WTC11 (cell line): ENCODE measurements around the gene PYHIN1.

Experiments used
- ATF3 ChIP-seq: sonication (generic); formaldehyde crosslinking; conservative IDR thresholded peaks from 2 replicates; pipeline ENCODE4 v1.8.1; 2022; ENCODE audit warnings: mild to moderate bottlenecking, missing genetic modification reagents
- E2F5 ChIP-seq: sonication (generic); formaldehyde crosslinking; IDR thresholded peaks from 2 replicates; pipeline ENCODE4 v1.8.1; 2022; ENCODE audit warnings: mild to moderate bottlenecking, moderate library complexity, missing genetic modification reagents
- HMGA2 ChIP-seq: fragments of 250-450 bp; sonication (Bioruptor Pico); IDR thresholded peaks from 2 replicates; pipeline ENCODE4 v1.4.0; 2021; ENCODE audit warnings: mild to moderate bottlenecking, moderate library complexity
- NFYB ChIP-seq: sonication (generic); formaldehyde crosslinking; conservative IDR thresholded peaks from 2 replicates; pipeline ENCODE4 v1.8.0; 2022; ENCODE audit warnings: low read depth, missing genetic modification reagents
- USF2 ChIP-seq: sonication (generic); formaldehyde crosslinking; IDR thresholded peaks from 2 replicates; pipeline ENCODE4 v1.8.1; 2023; ENCODE audit warnings: mild to moderate bottlenecking, missing genetic modification reagents, moderate library complexity
- ZNF532 ChIP-seq: fragments of 250-450 bp; sonication (Bioruptor Pico); IDR thresholded peaks from 2 replicates; pipeline ENCODE4 v1.9.0; 2021; ENCODE audit warnings: mild to moderate bottlenecking, borderline replicate concordance
- ZNF671 ChIP-seq: fragments of 250-450 bp; sonication (Bioruptor Pico); IDR thresholded peaks from 2 replicates; pipeline ENCODE4 v1.8.0; 2021; ENCODE audit warnings: mild to moderate bottlenecking
- TF ChIP-seq, protein P1 (sequence below): fragments of 200-600 bp; IDR thresholded peaks from 2 replicates; pipeline ENCODE4 v1.8.0; 2022; ENCODE audit warnings: antibody characterized with exemption
- TF ChIP-seq, protein P2 (sequence below): fragments of 250-450 bp; sonication (Bioruptor Pico); IDR thresholded peaks from 2 replicates; pipeline ENCODE4 v1.9.0; 2021; ENCODE audit warnings: moderate library complexity, mild to moderate bottlenecking, inconsistent platforms, borderline replicate concordance
- TF ChIP-seq, protein P3 (sequence below): sonication (generic); formaldehyde crosslinking; IDR thresholded peaks from 2 replicates; pipeline ENCODE4 v1.8.0; 2022; ENCODE audit warnings: mild to moderate bottlenecking, missing genetic modification reagents
- TF ChIP-seq, protein P4 (sequence below): fragments of 250-450 bp; sonication (Bioruptor Pico); conservative IDR thresholded peaks from 2 replicates; pipeline ENCODE4 v1.9.0; 2021; ENCODE audit warnings: mild to moderate bottlenecking

DNA sequence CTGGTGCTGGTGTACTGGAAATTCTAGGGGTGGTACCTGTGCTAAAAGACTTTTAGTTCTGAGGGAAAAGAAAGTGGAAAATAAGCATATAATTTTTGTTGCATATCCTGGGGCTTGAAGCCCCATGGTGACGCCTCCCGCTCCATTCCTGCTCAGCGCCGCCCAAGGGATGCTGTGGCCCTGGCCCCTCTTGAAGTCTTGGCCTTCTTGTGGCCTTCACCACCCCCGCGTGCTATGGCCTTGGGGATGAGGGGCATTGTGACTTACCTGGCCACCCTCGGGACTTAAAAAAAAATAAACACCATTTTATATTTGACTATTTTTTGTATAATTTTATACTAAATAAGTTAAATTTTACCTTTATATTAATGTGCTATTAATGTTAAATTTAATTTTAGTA, 93.7 kb downstream of the PYHIN1 start:
- TF ChIP-seq ZNF671 (CRISPR knock-in tag), result no peak
- peak; percentile 79 for TF ChIP-seq HMGA2
- TF ChIP-seq, protein P1, sequence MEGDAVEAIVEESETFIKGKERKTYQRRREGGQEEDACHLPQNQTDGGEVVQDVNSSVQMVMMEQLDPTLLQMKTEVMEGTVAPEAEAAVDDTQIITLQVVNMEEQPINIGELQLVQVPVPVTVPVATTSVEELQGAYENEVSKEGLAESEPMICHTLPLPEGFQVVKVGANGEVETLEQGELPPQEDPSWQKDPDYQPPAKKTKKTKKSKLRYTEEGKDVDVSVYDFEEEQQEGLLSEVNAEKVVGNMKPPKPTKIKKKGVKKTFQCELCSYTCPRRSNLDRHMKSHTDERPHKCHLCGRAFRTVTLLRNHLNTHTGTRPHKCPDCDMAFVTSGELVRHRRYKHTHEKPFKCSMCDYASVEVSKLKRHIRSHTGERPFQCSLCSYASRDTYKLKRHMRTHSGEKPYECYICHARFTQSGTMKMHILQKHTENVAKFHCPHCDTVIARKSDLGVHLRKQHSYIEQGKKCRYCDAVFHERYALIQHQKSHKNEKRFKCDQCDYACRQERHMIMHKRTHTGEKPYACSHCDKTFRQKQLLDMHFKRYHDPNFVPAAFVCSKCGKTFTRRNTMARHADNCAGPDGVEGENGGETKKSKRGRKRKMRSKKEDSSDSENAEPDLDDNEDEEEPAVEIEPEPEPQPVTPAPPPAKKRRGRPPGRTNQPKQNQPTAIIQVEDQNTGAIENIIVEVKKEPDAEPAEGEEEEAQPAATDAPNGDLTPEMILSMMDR, result no peak
- no peak for TF ChIP-seq E2F5 (CRISPR knock-in tag)
- TF ChIP-seq ZNF532, result no peak
- no peak for TF ChIP-seq NFYB
- TF ChIP-seq, protein P2, sequence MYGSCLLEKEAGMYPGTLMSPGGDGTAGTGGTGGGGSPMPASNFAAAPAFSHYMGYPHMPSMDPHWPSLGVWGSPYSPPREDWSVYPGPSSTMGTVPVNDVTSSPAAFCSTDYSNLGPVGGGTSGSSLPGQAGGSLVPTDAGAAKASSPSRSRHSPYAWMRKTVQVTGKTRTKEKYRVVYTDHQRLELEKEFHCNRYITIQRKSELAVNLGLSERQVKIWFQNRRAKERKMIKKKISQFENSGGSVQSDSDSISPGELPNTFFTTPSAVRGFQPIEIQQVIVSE (CRISPR knock-in tag), result no peak
- TF ChIP-seq, protein P3, sequence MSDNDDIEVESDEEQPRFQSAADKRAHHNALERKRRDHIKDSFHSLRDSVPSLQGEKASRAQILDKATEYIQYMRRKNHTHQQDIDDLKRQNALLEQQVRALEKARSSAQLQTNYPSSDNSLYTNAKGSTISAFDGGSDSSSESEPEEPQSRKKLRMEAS (CRISPR knock-in tag), result no peak
- no peak for TF ChIP-seq USF2
- TF ChIP-seq, protein P4, sequence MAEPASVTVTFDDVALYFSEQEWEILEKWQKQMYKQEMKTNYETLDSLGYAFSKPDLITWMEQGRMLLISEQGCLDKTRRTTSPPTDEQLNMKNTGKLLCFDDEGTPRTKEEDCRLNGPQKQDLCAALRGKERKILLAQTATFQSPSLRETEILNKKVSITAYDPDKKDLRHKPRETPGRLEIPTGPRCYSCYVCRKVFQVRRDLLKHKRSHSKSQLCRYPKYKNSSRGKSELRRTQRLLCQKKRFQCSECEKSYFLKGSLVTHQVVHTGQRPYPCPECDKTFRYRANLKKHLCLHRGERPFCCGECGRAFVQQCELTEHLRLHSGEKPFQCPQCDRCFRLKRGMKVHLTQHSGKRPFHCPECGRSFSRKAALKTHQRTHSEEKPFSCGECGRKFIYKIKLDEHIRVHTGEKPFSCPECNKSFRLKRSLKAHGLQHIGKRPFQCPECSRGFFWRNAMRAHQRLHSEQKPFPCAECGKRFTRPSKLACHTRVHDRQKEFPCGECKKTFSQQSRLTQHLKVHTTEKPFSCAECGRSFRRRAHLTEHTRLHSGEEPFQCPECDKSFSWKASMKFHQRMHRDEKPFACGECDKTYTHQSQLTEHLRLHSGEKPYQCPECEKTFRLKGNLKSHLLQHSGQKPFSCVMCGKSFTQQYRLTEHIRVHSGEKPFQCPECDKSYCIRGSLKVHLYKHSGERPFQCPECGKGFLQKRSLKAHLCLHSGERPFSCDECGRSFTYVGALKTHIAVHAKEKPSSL (CRISPR knock-in tag), result no peak
- no peak for TF ChIP-seq ATF3 (CRISPR knock-in tag)
